ENCODE results near the gene NTRK2. TPM values are rescaled to one million over a fixed set of nuclear protein-coding genes. Genes with fewer than 3 reads are reported as not detected.

The NTRK2 gene
- polyA plus RNA-seq, 1 donor (not counting 4 experiments of a cell fraction or from before 2014, with no cell fraction given), result 0.08 TPM

DNA sequence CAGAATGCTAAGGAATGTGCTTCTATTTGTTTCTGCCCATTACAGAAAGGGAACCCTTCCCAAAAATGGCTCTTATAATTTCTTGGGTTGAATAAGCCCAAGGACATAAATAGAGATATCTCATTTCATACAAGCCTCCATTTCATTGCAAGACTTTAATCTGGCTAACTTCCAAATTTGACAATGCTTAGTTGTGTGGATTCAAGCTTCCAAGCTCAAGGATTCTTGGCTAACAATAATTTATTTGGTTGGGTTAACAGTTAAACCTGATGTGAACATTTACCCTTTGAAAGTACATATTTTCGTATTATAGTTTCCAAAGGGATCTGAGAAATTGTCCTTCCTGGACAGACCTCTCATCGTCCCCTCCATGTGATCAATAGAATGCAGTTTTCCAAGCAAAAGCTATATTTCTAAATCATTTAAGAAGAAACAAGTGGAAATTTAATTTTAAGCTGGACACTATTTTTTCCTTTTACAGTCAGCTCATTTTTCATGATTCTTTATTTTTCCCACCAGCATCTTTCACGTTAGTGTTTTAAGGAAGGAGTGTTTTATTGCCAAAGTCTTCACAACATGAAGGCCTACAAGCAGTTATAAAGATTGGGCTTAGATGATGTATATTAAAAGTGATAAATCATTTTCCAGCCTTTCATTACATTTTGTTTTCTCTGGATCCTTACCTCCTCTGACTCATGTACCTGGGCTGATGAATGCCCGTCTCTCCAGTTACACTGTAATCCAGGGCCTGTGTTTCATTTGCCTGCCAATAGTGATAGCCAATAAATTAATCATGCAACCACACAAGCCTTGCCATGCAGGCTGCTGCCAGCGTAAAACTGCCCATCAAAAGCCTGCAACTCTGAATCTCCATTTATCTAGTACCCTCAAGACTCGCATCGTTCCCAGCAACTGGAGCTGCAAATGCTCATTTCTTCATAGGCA lies 176.7 kb downstream of the NTRK2 start:
- Histone ChIP-seq H2AFZ (ENCODE audit: control insufficient read depth, low read length) (no peak overlapping the region), H3K79me2 (ENCODE audit: control insufficient read depth, insufficient read depth, low read length) (no peaks in the 10 kb centered on the region), H3K4me3 (ENCODE audit: control insufficient read depth in 2 of 3, extremely low read depth in 1 of 3, insufficient read depth in 2 of 3, low read depth in 1 of 3, low read length in 3 of 3) (no peak overlapping the region), H3K9me1 (ENCODE audit: control insufficient read depth, extremely low read depth, insufficient read depth, low read length) (no peaks in the 10 kb centered on the region), H3K9ac (ENCODE audit: control insufficient read depth, extremely low read depth, insufficient read depth, low read length) (no peak overlapping the region), H3K4me2 (ENCODE audit: control insufficient read depth, extremely low read depth, insufficient read depth, low read depth, low read length) (no peak overlapping the region), H3K9me3 (ENCODE audit: control insufficient read depth, low read depth, low read length) (no peaks in the 10 kb centered on the region), H3K4me1 (ENCODE audit: control insufficient read depth, extremely low read depth, insufficient read depth, low read length) (peaks cover 4% of the 10 kb centered on the region), H3K36me3 (ENCODE audit: control insufficient read depth in 2 of 2, extremely low read depth in 1 of 2, insufficient read depth in 2 of 2, low read length in 2 of 2) (no peaks in the 10 kb centered on the region), H4K20me1 (ENCODE audit: control insufficient read depth, extremely low read depth, insufficient read depth, low read length) (no peaks in the 10 kb centered on the region), H3K27me3 (ENCODE audit: control insufficient read depth, extremely low read depth, insufficient read depth, low read length) (no peaks in the 10 kb centered on the region), H3K27ac (ENCODE audit: control insufficient read depth, insufficient read depth, low read length) (no peak overlapping the region)
- no peak for TF ChIP-seq EZH2 (IDR thresholded peaks at IDR 0.05; ENCODE audit: low read length)
- TF ChIP-seq, protein P1, sequence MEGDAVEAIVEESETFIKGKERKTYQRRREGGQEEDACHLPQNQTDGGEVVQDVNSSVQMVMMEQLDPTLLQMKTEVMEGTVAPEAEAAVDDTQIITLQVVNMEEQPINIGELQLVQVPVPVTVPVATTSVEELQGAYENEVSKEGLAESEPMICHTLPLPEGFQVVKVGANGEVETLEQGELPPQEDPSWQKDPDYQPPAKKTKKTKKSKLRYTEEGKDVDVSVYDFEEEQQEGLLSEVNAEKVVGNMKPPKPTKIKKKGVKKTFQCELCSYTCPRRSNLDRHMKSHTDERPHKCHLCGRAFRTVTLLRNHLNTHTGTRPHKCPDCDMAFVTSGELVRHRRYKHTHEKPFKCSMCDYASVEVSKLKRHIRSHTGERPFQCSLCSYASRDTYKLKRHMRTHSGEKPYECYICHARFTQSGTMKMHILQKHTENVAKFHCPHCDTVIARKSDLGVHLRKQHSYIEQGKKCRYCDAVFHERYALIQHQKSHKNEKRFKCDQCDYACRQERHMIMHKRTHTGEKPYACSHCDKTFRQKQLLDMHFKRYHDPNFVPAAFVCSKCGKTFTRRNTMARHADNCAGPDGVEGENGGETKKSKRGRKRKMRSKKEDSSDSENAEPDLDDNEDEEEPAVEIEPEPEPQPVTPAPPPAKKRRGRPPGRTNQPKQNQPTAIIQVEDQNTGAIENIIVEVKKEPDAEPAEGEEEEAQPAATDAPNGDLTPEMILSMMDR (optimal IDR thresholded peaks at IDR 0.05 in 1 of 3, IDR thresholded peaks at IDR 0.05 in 1 of 3, conservative IDR thresholded peaks at IDR 0.05 in 1 of 3; ENCODE audit: extremely low read depth in 1 of 3, insufficient read depth in 2 of 3, low read length in 3 of 3), result no peak
- DNase-seq (ENCODE audit: low read depth, low spot score) (no peak), FAIRE-seq (peak; percentile 79)
- dilution Hi-C loops (cut with MboI; ENCODE audit: extremely low pct_ligation_motif_present, low sequenced_read_pairs), result no loop called here

DNA sequence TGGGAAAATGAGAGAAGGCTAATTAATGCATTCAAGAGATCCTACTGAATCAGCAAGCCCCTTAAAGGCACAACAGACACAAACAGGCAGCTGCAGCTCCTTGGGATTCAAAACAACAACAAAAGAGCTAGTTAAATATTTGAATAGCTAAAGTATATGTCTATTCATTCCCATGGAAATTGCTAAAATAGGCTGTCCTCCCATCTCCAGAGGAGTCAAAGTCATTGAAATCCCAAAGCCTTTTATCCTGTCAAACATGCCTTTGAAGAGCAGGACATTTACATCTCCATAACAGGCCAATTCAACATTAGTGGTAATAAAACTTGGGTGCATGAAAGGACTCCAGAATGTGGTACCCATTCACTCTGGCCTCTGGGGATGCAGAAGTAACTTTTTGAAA lies 177.4 kb downstream of the NTRK2 start:
- FAIRE-seq, result peak; percentile 39
- no peaks in the 10 kb centered on the region for H3K9me1 ChIP-seq (ENCODE audit: control insufficient read depth, extremely low read depth, insufficient read depth, low read length)
- H3K27ac ChIP-seq (ENCODE audit: control insufficient read depth, insufficient read depth, low read length), result no peak overlapping the region
- dilution Hi-C loops (cut with MboI; ENCODE audit: extremely low pct_ligation_motif_present, low sequenced_read_pairs), result no loop called here
- peaks cover 9% of the 10 kb centered on the region for H3K4me1 ChIP-seq (ENCODE audit: control insufficient read depth, extremely low read depth, insufficient read depth, low read length)
- H3K36me3 ChIP-seq (ENCODE audit: control insufficient read depth in 2 of 2, extremely low read depth in 1 of 2, insufficient read depth in 2 of 2, low read length in 2 of 2), result no peaks in the 10 kb centered on the region
- no peaks in the 10 kb centered on the region for H3K79me2 ChIP-seq (ENCODE audit: control insufficient read depth, insufficient read depth, low read length)
- H2AFZ ChIP-seq (ENCODE audit: control insufficient read depth, low read length), result no peak overlapping the region
- DNase-seq (ENCODE audit: low read depth, low spot score), result no peak
- no peak for TF ChIP-seq EZH2 (IDR thresholded peaks at IDR 0.05; ENCODE audit: low read length)
- H3K4me3 ChIP-seq (ENCODE audit: control insufficient read depth in 2 of 3, extremely low read depth in 1 of 3, insufficient read depth in 2 of 3, low read depth in 1 of 3, low read length in 3 of 3), result no peak overlapping the region
- no peaks in the 10 kb centered on the region for H3K9me3 ChIP-seq (ENCODE audit: control insufficient read depth, low read depth, low read length)
- no peaks in the 10 kb centered on the region for H4K20me1 ChIP-seq (ENCODE audit: control insufficient read depth, extremely low read depth, insufficient read depth, low read length)
- H3K4me2 ChIP-seq (ENCODE audit: control insufficient read depth, extremely low read depth, insufficient read depth, low read depth, low read length), result no peak overlapping the region
- no peaks in the 10 kb centered on the region for H3K27me3 ChIP-seq (ENCODE audit: control insufficient read depth, extremely low read depth, insufficient read depth, low read length)
- no peak overlapping the region for H3K9ac ChIP-seq (ENCODE audit: control insufficient read depth, extremely low read depth, insufficient read depth, low read length)
